Measurements from ENCODE around the gene SERPINB5.

SERPINB5 gene

DNA sequence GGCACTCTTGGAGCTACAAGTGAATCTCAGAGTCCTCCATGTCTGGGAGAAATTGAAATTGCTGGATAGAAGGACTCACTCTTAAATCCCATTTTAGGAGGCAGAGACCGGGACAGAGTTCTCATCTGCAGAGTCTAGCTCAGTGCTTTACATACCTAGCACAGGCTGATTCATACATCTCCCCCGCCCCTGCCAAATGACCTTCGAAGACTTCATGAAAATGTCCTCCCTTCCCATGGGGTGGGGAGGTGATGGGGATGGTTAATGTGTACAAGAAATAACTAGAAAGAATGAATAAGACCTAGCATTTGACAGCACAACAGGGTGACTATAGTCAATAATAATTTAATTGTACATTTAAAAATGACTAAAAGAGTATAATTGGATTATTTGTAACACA is 8.2 kb upstream of the SERPINB5 start:
- DNase-seq (ENCODE audit: low spot score): no peak

DNA sequence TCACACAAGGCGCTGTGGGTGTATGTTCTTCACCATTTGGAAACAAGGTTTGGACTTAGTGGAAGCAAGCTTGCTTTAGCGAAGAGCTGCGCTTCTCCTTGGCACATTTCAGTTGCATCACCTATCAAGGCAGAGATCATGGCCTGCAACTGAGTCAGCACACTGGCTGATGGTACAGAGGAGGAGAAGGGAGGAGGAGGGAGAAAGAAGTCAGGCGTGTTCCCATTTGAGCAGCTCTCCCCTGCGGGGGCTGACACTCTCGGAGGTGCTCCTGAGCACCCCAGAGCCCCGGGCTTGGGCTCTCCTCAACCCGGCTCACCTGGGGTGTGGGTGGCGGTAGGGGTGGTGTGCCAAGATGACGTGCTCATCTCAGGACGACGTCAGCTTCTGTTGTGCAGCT is 6.0 kb upstream of the SERPINB5 start:
- no peak for DNase-seq (ENCODE audit: low spot score)

DNA sequence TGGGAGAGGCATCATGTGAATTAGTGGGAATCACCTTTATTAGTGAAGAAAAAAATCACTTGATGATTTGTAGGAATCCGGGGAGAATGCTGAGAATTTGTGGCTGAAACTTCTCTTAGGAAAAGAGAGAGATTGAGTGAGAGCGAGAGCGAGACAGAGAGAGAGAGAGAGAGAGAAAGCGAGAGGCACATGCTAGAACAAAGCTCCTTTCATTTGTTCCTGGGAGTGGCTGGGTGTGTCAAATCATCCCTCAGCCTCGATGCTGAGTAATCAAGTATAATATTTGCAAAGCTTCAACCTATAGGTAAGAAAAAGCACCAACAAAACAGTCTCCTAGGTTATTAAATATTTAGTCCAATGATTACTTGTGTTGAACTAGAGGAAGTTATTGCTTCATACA is 4.4 kb upstream of the SERPINB5 start:
- no peak for DNase-seq (ENCODE audit: low spot score)

DNA sequence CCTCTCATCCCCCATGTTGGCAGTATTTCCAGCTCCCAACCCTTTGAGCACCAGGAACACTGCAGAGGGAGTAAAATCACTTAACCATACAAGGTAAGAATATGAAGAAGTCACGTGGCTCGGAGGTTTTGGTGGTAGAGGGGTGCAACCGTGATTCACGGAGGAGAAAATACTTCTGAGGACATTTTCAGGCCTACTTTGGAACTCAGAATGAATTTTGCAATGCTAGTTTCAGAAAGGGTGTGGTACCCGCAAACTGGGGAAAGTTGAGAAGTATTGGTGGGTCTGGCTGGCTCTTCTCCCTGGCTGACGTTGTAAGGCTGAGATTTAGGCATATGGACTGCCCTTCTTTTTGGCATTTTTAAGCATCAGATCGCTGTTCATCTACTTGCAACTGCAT is 442 bp downstream of the SERPINB5 start:
- DNase-seq (ENCODE audit: low spot score): no peak

DNA sequence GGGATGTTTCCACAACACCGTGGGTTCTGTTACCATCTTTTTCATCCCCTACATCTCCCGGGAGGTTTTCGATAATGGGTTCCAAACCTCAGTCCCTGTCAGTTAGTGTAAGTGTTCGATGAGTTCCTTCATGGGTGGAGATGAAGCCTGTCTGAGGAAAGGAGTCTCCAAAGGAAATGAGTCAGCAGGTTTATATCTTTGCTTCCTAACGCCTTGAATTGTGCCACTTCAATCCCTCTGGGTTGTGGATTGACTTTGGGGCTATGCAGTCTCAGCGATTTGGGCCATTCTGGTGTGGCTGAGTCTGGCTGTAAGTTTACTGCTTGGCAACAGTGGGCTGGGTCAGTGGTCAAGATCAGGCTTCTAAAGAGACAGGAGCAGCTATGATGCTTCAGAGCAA is 1.2 kb downstream of the SERPINB5 start:
- no peak for DNase-seq (ENCODE audit: low spot score)

DNA sequence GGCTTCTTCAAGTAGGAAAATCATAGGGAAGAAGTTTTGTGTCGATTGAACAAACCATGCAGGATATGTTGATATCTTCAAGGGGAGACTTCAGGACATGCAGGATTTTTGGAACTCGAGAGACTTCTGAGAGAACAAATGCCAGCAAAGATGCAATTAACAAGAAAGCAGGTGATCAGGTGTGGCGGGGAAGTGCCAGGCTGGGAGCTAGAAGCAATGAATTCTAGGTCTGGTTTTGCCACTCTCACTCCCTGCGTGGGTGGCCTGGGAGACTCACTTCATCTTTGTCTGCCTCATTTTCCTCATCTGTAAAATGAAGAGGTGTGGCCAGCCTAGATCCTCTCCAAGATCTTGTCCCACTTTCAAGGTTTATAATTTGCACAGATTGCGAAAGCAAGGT is 3.1 kb downstream of the SERPINB5 start:
- DNase-seq (ENCODE audit: low spot score): no peak

GRCh38 chr18:63480476-63480875 is 3.7 kb downstream of the SERPINB5 start:
- DNase-seq (ENCODE audit: low spot score): no peak

DNA sequence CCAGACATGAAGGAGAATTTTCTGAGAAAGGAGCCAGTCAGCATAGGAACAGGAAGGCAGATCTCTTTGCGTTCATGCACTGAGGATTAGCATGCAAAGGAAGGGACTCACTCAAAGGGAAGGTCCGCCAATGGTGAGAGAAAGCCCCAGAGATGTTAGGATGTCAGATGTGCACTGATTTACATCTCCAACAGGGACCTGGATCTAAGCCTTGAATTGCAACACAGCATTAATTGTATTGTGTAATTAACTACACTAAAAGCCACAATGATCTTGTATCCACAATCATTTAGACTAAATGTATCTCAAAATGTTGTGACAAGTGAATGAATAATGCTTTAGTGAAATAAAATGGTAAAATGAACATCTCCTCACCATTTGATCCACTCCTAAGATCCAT is 4.2 kb downstream of the SERPINB5 start:
- DNase-seq (ENCODE audit: low spot score): no peak

DNA sequence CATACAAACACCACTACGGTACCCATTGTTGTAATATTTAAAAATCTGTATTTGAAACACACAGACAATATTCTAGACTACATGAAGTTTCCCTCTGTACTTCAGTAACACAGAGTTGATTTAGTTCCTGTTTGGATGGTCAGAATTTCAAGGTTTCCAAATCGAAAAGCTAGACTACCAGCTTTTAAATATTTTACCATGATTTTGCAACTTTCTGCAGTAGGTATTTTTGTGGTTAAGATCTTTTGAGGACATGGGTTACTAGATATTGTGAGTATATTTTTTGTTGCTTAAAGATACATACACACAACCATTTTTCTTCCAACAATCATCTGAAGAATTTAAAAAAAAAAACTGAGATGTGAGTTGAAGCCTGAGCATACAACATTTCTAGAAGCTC is 10.9 kb downstream of the SERPINB5 start:
- no peak for DNase-seq (ENCODE audit: low spot score)

DNA sequence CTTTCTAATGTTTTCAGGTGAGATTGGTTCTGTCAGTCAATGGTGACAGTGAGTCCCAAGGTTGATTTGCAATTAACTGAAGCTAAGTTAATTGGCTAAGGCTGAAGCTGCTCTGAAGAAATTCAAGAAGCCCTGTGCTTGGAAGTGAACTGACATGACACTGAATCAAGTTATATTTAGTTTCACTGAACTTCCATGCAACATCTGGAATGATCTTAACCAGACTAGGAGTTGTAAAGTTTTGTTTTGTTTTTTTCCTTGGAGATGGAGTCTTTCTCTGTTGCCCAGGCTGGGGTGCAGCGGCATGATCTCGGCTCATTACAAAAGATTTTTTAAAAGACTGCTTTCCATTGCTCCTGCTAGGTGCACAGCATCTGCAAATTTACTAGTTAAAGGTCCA is 11.4 kb downstream of the SERPINB5 start:
- no peak for DNase-seq (ENCODE audit: low spot score)

- DNase-seq (ENCODE audit: low spot score): no peak
Measured at GRCh38 chr18:63492851-63493250, 16.1 kb downstream of the SERPINB5 start.

- DNase-seq (ENCODE audit: low spot score): no peak
Measured at GRCh38 chr18:63495675-63496074, 18.9 kb downstream of the SERPINB5 start.

DNA sequence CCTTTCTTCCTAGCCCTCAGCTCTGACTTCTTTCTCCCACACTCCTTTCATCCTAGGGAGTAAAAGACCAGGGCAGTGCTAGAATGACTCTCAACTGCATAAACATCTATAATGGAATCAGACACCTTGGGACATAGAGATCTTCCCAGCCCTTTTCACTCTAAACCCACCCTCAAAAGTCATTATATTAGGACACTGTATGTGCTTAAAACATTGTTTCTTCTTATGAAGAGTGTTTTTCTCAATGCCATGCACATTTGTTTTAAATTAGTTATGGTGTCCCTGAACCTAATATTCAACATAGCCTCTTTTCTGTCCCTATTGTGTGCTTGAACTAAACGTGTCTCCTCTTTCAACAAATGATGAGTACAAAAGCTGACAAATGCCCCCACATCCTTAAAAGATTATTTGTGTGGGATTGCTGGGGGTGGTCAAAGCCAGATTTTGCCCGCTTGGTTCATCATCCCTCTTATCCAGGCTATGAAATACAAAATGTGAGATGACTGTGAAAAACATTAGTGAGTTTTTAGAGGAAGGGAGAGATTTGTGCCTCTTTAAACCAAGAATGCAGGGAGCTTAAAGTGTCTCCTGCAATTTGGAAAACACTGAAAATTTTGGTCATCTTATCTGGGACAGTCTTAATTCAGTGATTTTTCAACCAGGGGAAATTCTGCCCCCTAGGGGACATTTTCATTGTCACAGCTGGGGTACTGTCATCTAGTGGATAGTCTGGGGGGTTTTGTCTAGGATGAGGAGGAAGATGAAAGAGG is 29.0 kb downstream of the SERPINB5 start:
- DNase-seq (ENCODE audit: low spot score): no peak

DNA sequence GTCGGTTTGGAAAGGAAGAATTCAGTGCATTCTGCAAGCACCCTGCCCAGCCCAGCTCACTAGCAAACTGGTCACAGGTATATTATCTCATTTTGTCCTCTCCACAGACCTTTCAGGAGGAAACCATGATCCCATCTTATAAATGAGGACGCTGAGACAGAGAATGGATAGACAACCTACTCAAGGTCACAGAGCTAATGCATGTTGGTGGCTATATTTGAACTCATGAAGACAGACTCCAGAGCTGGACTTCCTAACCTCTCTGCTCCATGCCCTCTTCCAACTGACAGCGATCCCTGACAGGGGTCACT is 29.5 kb downstream of the SERPINB5 start:
- no peak for DNase-seq (ENCODE audit: low spot score)

DNA sequence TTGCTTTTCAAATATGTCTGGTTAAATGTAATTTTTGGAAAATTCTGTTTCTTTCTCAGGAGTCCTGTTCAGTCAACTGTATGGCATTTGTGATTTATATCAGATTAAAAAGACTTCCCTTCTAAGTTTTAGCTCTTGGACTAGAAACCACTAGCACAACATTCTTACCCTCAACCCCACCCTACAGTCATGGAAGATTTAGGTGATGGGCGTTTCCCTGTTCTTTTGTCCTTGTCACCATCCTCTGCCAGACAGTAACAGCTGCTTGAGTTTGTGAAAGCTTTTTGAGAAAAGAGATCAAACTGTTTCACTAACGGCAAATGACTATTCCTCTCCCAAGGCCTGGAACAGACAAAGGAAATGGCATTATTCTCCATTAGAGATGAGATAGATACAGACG is 31.8 kb downstream of the SERPINB5 start:
- DNase-seq (ENCODE audit: low spot score): no peak

GRCh38 chr18:63511285-63511684 is 34.5 kb downstream of the SERPINB5 start:
- no peak for DNase-seq (ENCODE audit: low spot score)

DNA sequence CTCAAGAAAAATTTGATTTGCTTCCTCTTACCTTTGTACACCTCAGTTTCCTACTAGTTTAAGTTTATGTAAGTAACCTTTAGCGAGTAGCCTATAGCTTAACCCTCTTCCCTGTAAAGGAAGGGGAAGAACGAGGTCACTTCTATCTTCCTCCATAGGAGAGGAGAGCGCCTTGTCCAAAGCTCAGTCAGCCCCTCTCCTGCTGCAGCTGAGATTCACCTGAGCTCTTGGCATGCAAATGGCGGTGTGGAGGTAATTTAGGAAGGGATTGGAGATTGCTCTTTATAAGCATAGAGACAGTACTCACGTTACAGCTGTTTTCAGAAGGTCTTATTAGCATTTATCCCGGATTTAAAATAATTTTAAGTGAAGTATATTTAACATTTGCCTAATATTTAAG is 37.6 kb downstream of the SERPINB5 start:
- DNase-seq (ENCODE audit: low spot score): no peak

- DNase-seq (ENCODE audit: low spot score): no peak
Measured at GRCh38 chr18:63514888-63515678, 38.3 kb downstream of the SERPINB5 start.

GRCh38 chr18:63515801-63516200 is 39.0 kb downstream of the SERPINB5 start:
- no peak for DNase-seq (ENCODE audit: low spot score)

- peak; percentile 7 for DNase-seq (ENCODE audit: low spot score)
Measured at GRCh38 chr18:63518178-63519012, 41.6 kb downstream of the SERPINB5 start.

- no peak for DNase-seq (ENCODE audit: low spot score)
Measured at GRCh38 chr18:63520053-63520685, 43.4 kb downstream of the SERPINB5 start.

GRCh38 chr18:63523660-63524059 is 46.9 kb downstream of the SERPINB5 start:
- no peak for DNase-seq (ENCODE audit: low spot score)
